K562 (cell line): Measurements from ENCODE around the gene TUBB2A. TPM values are rescaled to one million over a fixed set of nuclear protein-coding genes. Genes with fewer than 3 reads are reported as not detected.

Experiments used
- ATAC-seq: fragments of 200-7000 bp; cut with Tn5 transposase; 3 replicates; pipeline ENCODE4 v1.9.1; 2020; ENCODE audit warnings: moderate library complexity
- BruUV-seq: library from RNA; stranded (reverse); fragments of 400-500 nt; replicated peaks from 2 replicates; lab custom pipeline; 2021; lab: Mats Ljungman, UMichigan
- CTCF ChIA-PET: fragments of 300-600 bp; formaldehyde crosslinking; extraction: SDS; loops from one replicate; lab custom pipeline; 2021; ENCODE audit warnings: low intra/inter-chr PET ratio; lab: Yijun Ruan, JAX
- POLR2A ChIA-PET: fragments of 300-600, 350-650 bp; sonication (Branson Sonifier 250); formaldehyde crosslinking; extraction: SDS; loops from one replicate; lab custom pipeline; 2021; ENCODE audit warnings: antibody characterized with exemption, inconsistent platforms; lab: Yijun Ruan, JAX
- DNase-seq, 4 experiments: peaks; one replicate each; pipeline versions ENCODE4 v3.0.0 to v3.0.0-alpha.2; 2011 to 2018; ENCODE audit warnings: low spot score in 3 of 4, mixed read lengths in 3 of 4; ENCODE audit errors: extremely low read depth in 1 of 4
- FAIRE-seq: peaks from 2 replicates; lab custom pipeline; 2011; peaks lifted over from hg19 to GRCh38; lab: Jason Lieb, UNC
- H2AFZ ChIP-seq: 2 replicates; pipeline ENCODE4 v1.6.0; 2011; ENCODE audit warnings: low read depth, low read length, control low read depth, inconsistent platforms
- H3K27ac ChIP-seq: fragments of 200-600 bp; 3 replicates; pipeline ENCODE4 v1.8.0; 2011; ENCODE audit warnings: low read depth, mild to moderate bottlenecking, control low read depth, inconsistent platforms, low read length, moderate library complexity, mixed read lengths; ENCODE audit errors: extremely low read depth
- H3K27me3 ChIP-seq, 2 experiments: fragments of 300-600 bp in 1 of 2; 2 replicates in 1 of 2; 3 replicates in 1 of 2; pipeline versions ENCODE4 v1.6.0 to v1.8.0; 2011; ENCODE audit warnings: inconsistent platforms in 2 of 2, low read length in 2 of 2, mild to moderate bottlenecking in 1 of 2, mixed read lengths in 1 of 2, moderate library complexity in 1 of 2; ENCODE audit not compliant: control insufficient read depth in 2 of 2, insufficient read depth in 2 of 2
- H3K36me3 ChIP-seq: fragments of 300-600 bp; 3 replicates; pipeline ENCODE4 v1.8.0; 2011; ENCODE audit warnings: mild to moderate bottlenecking, low read length, inconsistent platforms; ENCODE audit not compliant: control insufficient read depth, insufficient read depth
- H3K4me1 ChIP-seq, 2 experiments: fragments of 200-600 bp in 1 of 2; replicated peaks in 1 of 2; 2 replicates in 1 of 2; 3 replicates in 1 of 2; pipeline versions ENCODE4 v1.5.1 to v1.8.0; 2011; ENCODE audit warnings: inconsistent platforms in 2 of 2, low read length in 2 of 2, mild to moderate bottlenecking in 1 of 2, mixed read lengths in 1 of 2, moderate library complexity in 1 of 2; ENCODE audit not compliant: control insufficient read depth in 2 of 2, insufficient read depth in 2 of 2
- H3K4me2 ChIP-seq: 2 replicates; pipeline ENCODE4 v1.6.1; 2011; ENCODE audit warnings: low read length, control low read depth, inconsistent platforms, mixed read lengths; ENCODE audit not compliant: insufficient read depth
- H3K4me3 ChIP-seq: fragments of 200-600 bp; sonication (generic), shearing (Covaris generic); 2 replicates; pipeline ENCODE4 v1.5.1; 2016; ENCODE audit warnings: control low read depth, inconsistent platforms
- H3K79me2 ChIP-seq: fragments of 200-600 bp; 3 replicates; pipeline ENCODE4 v1.8.0; 2011; ENCODE audit warnings: low read length, inconsistent platforms; ENCODE audit not compliant: control insufficient read depth, insufficient read depth
- H3K9ac ChIP-seq, 2 experiments: 2 replicates each; pipeline versions ENCODE4 v1.6.0 to v1.6.1; 2011; ENCODE audit warnings: low read depth in 2 of 2, low read length in 2 of 2, control low read depth in 1 of 2, inconsistent platforms in 1 of 2, mild to moderate bottlenecking in 1 of 2, mixed read lengths in 1 of 2; ENCODE audit not compliant: insufficient read depth in 1 of 2
- H3K9me1 ChIP-seq: one replicate; pipeline ENCODE4 v1.6.0; 2011; ENCODE audit warnings: inconsistent platforms, mild to moderate bottlenecking, low read length, moderate library complexity; ENCODE audit not compliant: control insufficient read depth, insufficient read depth
- H3K9me3 ChIP-seq: replicated peaks from 2 replicates; pipeline ENCODE4 v1.5.1; 2011; ENCODE audit warnings: low read depth, low read length, inconsistent platforms; ENCODE audit not compliant: control insufficient read depth, insufficient read depth
- H4K20me1 ChIP-seq: replicated peaks from 2 replicates; pipeline ENCODE4 v1.6.1; 2011; ENCODE audit warnings: low read length, inconsistent platforms, mixed read lengths; ENCODE audit not compliant: control insufficient read depth, insufficient read depth
- CBFA2T3 ChIP-seq: fragments of 450-650 bp; IDR thresholded peaks from 2 replicates; pipeline ENCODE4 v1.6.1; 2017
- COPS2 ChIP-seq: fragments of 450-650 bp; conservative IDR thresholded peaks from 2 replicates; pipeline ENCODE4 v1.6.1; 2016; ENCODE audit warnings: mild to moderate bottlenecking, moderate library complexity
- ELF4 ChIP-seq: fragments of 450-650 bp; formaldehyde crosslinking; IDR thresholded peaks from 2 replicates; pipeline ENCODE4 v1.4.0; 2022; ENCODE audit warnings: missing genetic modification characterization
- GATA2 ChIP-seq: sonication (generic); formaldehyde crosslinking; IDR thresholded peaks from 2 replicates; pipeline ENCODE4 v1.4.0; 2020; ENCODE audit warnings: mild to moderate bottlenecking, missing genetic modification reagents
- MAZ ChIP-seq, 2 experiments: fragments of 450-650 bp in 1 of 2; sonication (generic) in 1 of 2; formaldehyde crosslinking; IDR thresholded peaks in 1 of 2; conservative IDR thresholded peaks in 1 of 2; 2 replicates each; pipeline versions ENCODE4 v1.4.0 to v1.5.0; 2020; ENCODE audit warnings: mild to moderate bottlenecking in 1 of 2, missing genetic modification reagents in 1 of 2
- MEIS2 ChIP-seq: fragments of 450-650 bp; IDR thresholded peaks from 2 replicates; pipeline ENCODE4 v1.6.1; 2014; ENCODE audit warnings: mild to moderate bottlenecking; ENCODE audit not compliant: partially characterized antibody
- NFIC ChIP-seq: fragments of 450-650 bp; IDR thresholded peaks from 2 replicates; pipeline ENCODE4 v1.6.1; 2017; ENCODE audit warnings: mild to moderate bottlenecking, inconsistent platforms
- SMARCA5 ChIP-seq: fragments of 450-650 bp; IDR thresholded peaks from 2 replicates; pipeline ENCODE4 v1.6.1; 2016
- TRIM28 ChIP-seq: fragments of 450-650 bp; IDR thresholded peaks from 2 replicates; pipeline ENCODE4 v1.6.1; 2017
- WHSC1 ChIP-seq: IDR thresholded peaks from one replicate; pipeline ENCODE4 v1.6.1; 2012; ENCODE audit warnings: low read length, control low read depth, inconsistent platforms
- ZFPM2 ChIP-seq: fragments of 250-450 bp; sonication (Bioruptor Pico); IDR thresholded peaks from 2 replicates; pipeline ENCODE4 v1.5.1; 2022; ENCODE audit warnings: mild to moderate bottlenecking
- ZKSCAN8 ChIP-seq: fragments of 200-800 bp; sonication (Bioruptor generic); IDR thresholded peaks from 2 replicates; pipeline ENCODE4 v1.6.1; 2016; ENCODE audit warnings: missing genetic modification characterization, missing compliant biosample characterization
- ZNF507 ChIP-seq: conservative IDR thresholded peaks from 2 replicates; pipeline ENCODE4 v1.6.1; 2017; ENCODE audit warnings: missing genetic modification characterization, missing compliant biosample characterization
- ZNF766 ChIP-seq: fragments of 200-800 bp; sonication (Bioruptor generic); conservative IDR thresholded peaks from 2 replicates; pipeline ENCODE4 v1.6.1; 2016; ENCODE audit warnings: missing genetic modification characterization, missing compliant biosample characterization
- WGBS: fragments of 100-300 bp; shearing (Covaris generic); methylation state at CpG from one replicate; pipeline ENCODE4 v1.1.6; 2016; ENCODE audit warnings: low coverage, mixed read lengths; ENCODE audit not compliant: insufficient coverage; ENCODE audit errors: missing lambda C conversion rate; 5-methylcytosine and 5-hydroxymethylcytosine counted together
- in situ Hi-C: fragments of 300-500 bp; cut with MboI; formaldehyde crosslinking; loops from 4 replicates; pipeline ENCODE4 v1.15.0; 2018; ENCODE audit warnings: inconsistent platforms, mixed read lengths
- intact Hi-C: fragments of 100-400 bp; cut with micrococcal nuclease; formaldehyde crosslinking; loops from 2 replicates; pipeline ENCODE4 v1.14.2; 2022
- polyA plus RNA-seq, 8 experiments: library from polyadenylated mRNA; depleted of rRNA in 4 of 8; stranded (reverse) in 5 of 8; unstranded in 3 of 8; fragments of >200 nt; fragmentation: Nextera tagmentation in 2 of 8; fragmentation: Illumina TruSeq in 1 of 8; extraction: Ambion mirVana in 2 of 8; extraction: Trizol in 1 of 8; gene quantifications; 2 replicates each; pipeline versions ENCODE4 v1.2.1 to v1.2.3, GENCODE V29; 2011 to 2014; ENCODE audit warnings: inconsistent platforms in 1 of 8, missing spikeins in 1 of 8
- total RNA-seq, 7 experiments: library from RNA; depleted of rRNA in 6 of 7; stranded (reverse); fragments of >200 nt in 6 of 7; fragmentation: Illumina TruSeq in 2 of 7; extraction: Trizol in 2 of 7; gene quantifications; 2 replicates each; pipeline versions ENCODE4 v1.2.1 to v1.2.3, GENCODE V29; 2011 to 2021; ENCODE audit warnings: low replicate concordance in 1 of 7
- TF ChIP-seq, protein P1 (sequence below), 3 experiments: fragments of 200-800 bp in 1 of 3; sonication (Bioruptor generic) in 1 of 3; sonication (generic) in 1 of 3; formaldehyde crosslinking in 1 of 3; IDR thresholded peaks; 2 replicates each; pipeline versions ENCODE4 v1.6.1 to v1.8.0; 2016 to 2022; ENCODE audit warnings: mild to moderate bottlenecking in 2 of 3, missing compliant biosample characterization in 2 of 3, missing genetic modification characterization in 2 of 3, missing genetic modification reagents in 1 of 3
- TF ChIP-seq, protein P2 (sequence below): fragments of 250-450 bp; sonication (Bioruptor Pico); IDR thresholded peaks from 2 replicates; pipeline ENCODE4 v1.5.1; 2021; ENCODE audit warnings: mild to moderate bottlenecking

Gene TUBB2A
- total and polyA plus RNA-seq, 9 of the 15 experiments (the other 6 are each of a cell fraction or from before 2014, with no cell fraction given) = 3.6 to 92.1 (median 45.6) TPM

DNA sequence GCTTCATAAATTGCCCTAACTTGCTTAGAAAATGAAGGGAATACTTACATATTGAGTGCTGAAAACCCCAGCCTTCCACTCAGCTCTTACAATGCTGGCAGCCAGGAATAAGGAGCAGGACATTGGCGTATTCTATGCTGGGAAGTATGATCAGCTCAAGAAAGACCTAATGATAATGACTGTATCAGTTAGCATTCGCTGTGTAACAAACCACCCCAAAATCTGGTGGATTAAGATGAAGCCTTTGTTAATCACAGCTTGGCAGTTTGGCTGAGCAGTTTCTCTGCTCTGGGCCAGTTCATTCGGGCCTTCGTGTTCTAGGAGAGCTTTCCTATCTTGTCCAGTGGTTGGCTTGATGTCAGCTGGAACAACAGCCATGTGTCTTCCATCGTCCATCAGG lies 33.4 kb upstream of the TUBB2A start (continued):
- TF ChIP-seq, protein P1, sequence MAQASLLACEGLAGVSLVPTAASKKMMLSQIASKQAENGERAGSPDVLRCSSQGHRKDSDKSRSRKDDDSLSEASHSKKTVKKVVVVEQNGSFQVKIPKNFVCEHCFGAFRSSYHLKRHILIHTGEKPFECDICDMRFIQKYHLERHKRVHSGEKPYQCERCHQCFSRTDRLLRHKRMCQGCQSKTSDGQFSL (CRISPR knock-in tag; IDR thresholded peaks at IDR 0.05) = no peak
- TF ChIP-seq, protein P1 (tag; IDR thresholded peaks at IDR 0.05) = no peak
- 0 out of 2 replicates have a peak, but pooled peaks have one; percentile 41 for TF ChIP-seq TRIM28
- TF ChIP-seq SMARCA5 = no peak
- no peak for TF ChIP-seq WHSC1

DNA sequence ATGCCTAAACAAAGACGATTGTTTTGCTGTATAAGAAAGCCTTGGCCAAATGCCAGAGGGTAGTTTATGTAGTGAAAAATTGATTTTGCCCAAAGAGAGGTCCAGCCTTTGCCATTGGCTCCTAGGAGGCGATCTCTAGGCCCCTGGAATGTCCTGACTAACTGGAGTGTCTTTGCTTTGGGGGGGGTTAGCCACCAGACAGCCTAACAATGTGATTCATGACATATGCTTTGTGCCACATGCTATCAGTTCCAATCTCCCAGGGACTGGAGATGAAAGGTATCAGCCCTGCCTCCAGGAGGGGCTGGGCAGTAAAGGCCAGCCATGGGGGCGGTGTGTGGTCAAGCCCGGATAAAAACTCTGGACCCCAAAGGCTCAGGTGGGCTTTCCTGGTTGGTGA lies 32.7 kb upstream of the TUBB2A start:
- intact Hi-C loops = no loop called here
- DNase-seq (peak in 2 of 4 experiments; percentile 34 to 43), ATAC-seq (no peak), FAIRE-seq (no peak)
- Histone ChIP-seq H4K20me1 (no peaks in the 10 kb centered on the region), H3K4me1 (peaks cover 3 to 8% of the 10 kb centered on the region in 2 experiments; a peak in 4 of 5 replicates), H3K36me3 (no peaks in the 10 kb centered on the region), H3K9ac (no peak overlapping the region), H3K9me1 (no peaks in the 10 kb centered on the region), H3K79me2 (peaks cover 8% of the 10 kb centered on the region; the same call in 2 of the 3 replicates), H3K4me2 (no peak overlapping the region), H3K27me3 (no peaks in the 10 kb centered on the region), H2AFZ (no peak overlapping the region), H3K4me3 (no peak overlapping the region), H3K27ac (no peak overlapping the region), H3K9me3 (peaks cover 5% of the 10 kb centered on the region; the same call in 1 of the 2 replicates)
- ChIA-PET POLR2A (interaction anchor here (1.1 to 1.4 kb wide), 3 partner anchors 13 to 31 kb away, joined by 3 to 4 read pairs (median 3); no protein-coding TSS in a partner anchor), CTCF (interaction anchor here (0.5 kb wide), 1 partner anchor 69 kb away, joined by 3 read pairs; no protein-coding TSS in a partner anchor)
- BruUV-seq = no TSS peak
- in situ Hi-C loops = no loop called here
- WGBS = 51% methylated on average over 4 of the region's 4 CpGs
- no peak for TF ChIP-seq MAZ (CRISPR knock-in tag; conservative IDR thresholded peaks at IDR 0.05 in 1 of 2, IDR thresholded peaks at IDR 0.05 in 1 of 2)
- no peak for TF ChIP-seq ZNF507 (tag)
- TF ChIP-seq ZNF766 = no peak
- 0 out of 2 replicates have a peak, but pooled peaks have one; percentile 7 for TF ChIP-seq CBFA2T3
- no peak for TF ChIP-seq ZFPM2 (CRISPR knock-in tag)
- TF ChIP-seq MEIS2 = peak; percentile 36
- TF ChIP-seq ELF4 (CRISPR knock-in tag) = no peak
- TF ChIP-seq COPS2 = no peak
- TF ChIP-seq, protein P2, sequence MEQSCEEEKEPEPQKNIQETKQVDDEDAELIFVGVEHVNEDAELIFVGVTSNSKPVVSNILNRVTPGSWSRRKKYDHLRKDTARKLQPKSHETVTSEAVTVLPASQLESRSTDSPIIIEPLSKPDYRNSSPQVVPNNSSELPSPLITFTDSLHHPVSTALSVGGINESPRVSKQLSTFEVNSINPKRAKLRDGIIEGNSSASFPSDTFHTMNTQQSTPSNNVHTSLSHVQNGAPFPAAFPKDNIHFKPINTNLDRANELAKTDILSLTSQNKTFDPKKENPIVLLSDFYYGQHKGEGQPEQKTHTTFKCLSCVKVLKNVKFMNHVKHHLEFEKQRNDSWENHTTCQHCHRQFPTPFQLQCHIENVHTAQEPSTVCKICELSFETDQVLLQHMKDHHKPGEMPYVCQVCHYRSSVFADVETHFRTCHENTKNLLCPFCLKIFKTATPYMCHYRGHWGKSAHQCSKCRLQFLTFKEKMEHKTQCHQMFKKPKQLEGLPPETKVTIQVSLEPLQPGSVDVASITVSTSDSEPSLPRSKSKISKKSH = no peak
- TF ChIP-seq ZKSCAN8 = no peak
- peak; percentile 83 for TF ChIP-seq NFIC
- peak; percentile 32; the same call in 1 of the 2 replicates for TF ChIP-seq GATA2 (CRISPR knock-in tag)
